HK-2 (cell line): ENCODE measurements around the gene FZD2.

Experiments
- DNase-seq: peaks from one replicate; pipeline ENCODE4 v3.0.0-alpha.2; 2018; ENCODE audit not compliant: unreplicated experiment

FZD2 gene

DNA sequence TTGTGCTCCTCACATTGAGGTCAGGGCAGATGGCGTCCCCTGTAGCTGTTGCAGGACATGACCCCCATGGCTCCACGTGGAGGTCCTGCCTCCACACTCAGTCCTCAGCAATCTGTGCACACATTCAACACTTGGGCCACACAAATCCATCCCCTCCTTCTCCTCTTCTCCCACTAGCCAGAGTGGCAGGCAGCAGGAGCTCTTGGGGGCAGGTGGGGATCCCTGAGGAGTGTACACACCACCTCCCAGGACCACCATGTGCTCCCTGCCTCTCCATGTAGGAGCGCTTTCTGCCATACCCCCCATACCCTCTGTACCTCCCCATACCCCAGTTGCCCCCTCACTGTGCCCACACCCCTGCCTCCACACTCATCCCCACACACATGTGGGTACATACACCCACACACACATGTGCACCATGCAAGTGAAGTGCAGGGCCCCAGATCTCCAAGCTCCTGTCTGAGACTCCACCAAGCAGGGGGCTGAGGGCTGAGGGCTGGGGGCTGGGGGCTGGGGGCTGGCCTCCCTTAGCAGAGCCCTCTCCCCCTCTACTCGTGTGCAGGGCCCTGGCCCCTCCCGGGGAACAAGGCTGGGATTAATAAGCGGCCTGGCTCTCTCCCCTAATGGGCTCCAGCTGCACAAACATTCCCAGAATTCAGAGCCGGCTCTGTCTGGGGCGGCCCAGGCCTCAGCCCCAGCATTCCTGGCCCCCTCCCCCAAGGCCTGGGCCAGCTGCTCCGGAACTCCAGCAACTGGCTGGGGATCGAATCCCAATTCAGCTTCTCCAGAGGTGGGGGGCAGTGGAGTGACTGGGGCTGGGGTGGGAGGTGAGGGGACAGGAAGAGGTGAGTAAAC is 50.8 kb downstream of the FZD2 start:
- DNase-seq = no peak

DNA sequence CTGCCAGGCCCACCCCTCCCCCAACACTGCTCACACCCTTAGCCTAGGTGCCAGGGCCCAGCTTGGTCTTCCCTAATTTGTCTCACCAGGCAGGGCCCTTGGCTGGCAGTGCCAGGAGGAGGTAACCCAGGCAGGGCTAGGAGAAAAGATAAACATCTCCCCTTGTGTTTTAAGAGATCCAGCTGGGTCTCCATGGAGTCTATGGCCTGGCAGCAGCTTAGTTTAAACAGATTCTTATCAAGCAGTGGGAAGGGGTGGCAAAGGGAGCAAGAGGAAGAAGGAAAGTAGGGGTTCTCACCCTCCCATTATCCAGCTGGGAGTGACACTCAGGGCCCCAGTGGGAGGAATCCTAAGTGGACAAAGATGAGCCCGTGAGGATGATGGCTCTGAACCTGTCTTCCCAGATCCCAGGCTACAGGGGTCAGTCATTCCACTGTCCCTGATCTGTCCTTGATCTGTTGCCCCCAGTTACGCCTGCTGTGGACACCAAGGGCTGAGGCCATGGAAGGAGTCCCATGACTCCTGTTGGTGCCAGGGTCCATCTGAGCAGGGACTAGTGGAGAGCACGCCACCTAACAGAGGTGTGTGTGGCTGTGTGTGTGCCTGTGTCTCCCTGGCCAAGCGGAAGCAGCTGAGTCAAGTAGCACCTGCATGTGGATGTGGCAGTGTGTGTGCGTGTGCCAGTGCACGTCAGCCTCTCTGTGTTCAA is 51.6 kb downstream of the FZD2 start:
- no peak for DNase-seq

DNA sequence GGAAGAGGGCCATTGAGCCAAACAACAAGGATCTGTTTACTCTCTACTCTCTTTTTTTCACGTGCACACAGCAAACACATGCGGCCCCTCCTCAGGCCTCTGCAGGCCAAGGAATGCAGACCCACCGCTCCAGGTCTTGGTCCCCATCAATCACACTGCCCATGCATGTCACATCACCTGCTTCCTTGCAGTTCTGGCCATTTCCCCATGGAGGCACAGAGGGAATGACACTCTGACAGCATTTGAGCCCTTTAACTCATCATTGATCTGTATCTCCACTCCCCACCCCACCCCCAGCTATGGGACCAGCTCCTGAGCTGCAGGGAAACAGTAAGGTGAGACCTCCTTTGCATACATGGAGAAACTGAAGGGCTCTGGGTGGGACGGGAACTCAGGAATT is 53.0 kb downstream of the FZD2 start:
- DNase-seq = no peak
